DND-41 (cell line): ENCODE data around the gene GALK2.
"Not testable (repeated sequence)": the region's sequence is repeated elsewhere in the genome, so short reads cannot be mapped to it uniquely, and the experiment has no call there.

Experiments
- ATAC-seq: fragments of 200-7000 bp; cut with Tn5 transposase; 3 replicates; pipeline ENCODE4 v1.9.1; 2021; ENCODE audit warnings: low read depth; ENCODE audit not compliant: insufficient read depth
- DNase-seq: peaks from one replicate; pipeline ENCODE4 v3.0.0-alpha.2; 2020
- H2AFZ ChIP-seq: 2 replicates; pipeline ENCODE4 v1.6.0; 2012; ENCODE audit warnings: low read depth, low read length
- H3K27ac ChIP-seq: 2 replicates; pipeline ENCODE4 v1.5.1; 2012; ENCODE audit warnings: low read length, inconsistent platforms
- H3K27me3 ChIP-seq: fragments of 200-600 bp; sonication (generic); 2 replicates; pipeline ENCODE4 v1.6.0; 2012; ENCODE audit warnings: low read length, mild to moderate bottlenecking, inconsistent platforms; ENCODE audit not compliant: insufficient read depth, poor library complexity
- H3K36me3 ChIP-seq: 2 replicates; pipeline ENCODE4 v1.5.1; 2012; ENCODE audit warnings: low read length, inconsistent platforms; ENCODE audit not compliant: insufficient read depth
- H3K4me1 ChIP-seq: 2 replicates; pipeline ENCODE4 v1.5.1; 2012; ENCODE audit warnings: mild to moderate bottlenecking, low read length; ENCODE audit not compliant: insufficient read depth
- H3K4me2 ChIP-seq: 2 replicates; pipeline ENCODE4 v1.6.0; 2012; ENCODE audit warnings: mild to moderate bottlenecking, moderate library complexity, low read length, inconsistent platforms; ENCODE audit not compliant: insufficient read depth
- H3K4me3 ChIP-seq, 2 experiments: fragments of 200-600 bp in 1 of 2; shearing (Covaris generic) in 1 of 2; 2 replicates each; pipeline ENCODE4 v1.5.1; 2012 to 2016; ENCODE audit warnings: inconsistent platforms in 2 of 2, low read length in 2 of 2, mild to moderate bottlenecking in 2 of 2, low read depth in 1 of 2, moderate library complexity in 1 of 2
- H3K79me2 ChIP-seq: 2 replicates; pipeline ENCODE4 v1.6.0; 2012; ENCODE audit warnings: low read length, inconsistent platforms; ENCODE audit not compliant: insufficient read depth
- H3K9ac ChIP-seq: 2 replicates; pipeline ENCODE4 v1.6.0; 2012; ENCODE audit warnings: low read depth, mild to moderate bottlenecking, inconsistent platforms, low read length, moderate library complexity
- H3K9me3 ChIP-seq: 2 replicates; pipeline ENCODE4 v1.5.1; 2012; ENCODE audit warnings: low read length, moderate library complexity, mild to moderate bottlenecking, inconsistent platforms; ENCODE audit not compliant: insufficient read depth, severe bottlenecking
- H4K20me1 ChIP-seq: 2 replicates; pipeline ENCODE4 v1.6.0; 2012; ENCODE audit warnings: low read length; ENCODE audit not compliant: insufficient read depth
- CTCF ChIP-seq: IDR thresholded peaks from 2 replicates; pipeline ENCODE4 v1.5.1; 2012; ENCODE audit warnings: borderline replicate concordance, low read length, moderate library complexity, mild to moderate bottlenecking; ENCODE audit not compliant: poor library complexity, severe bottlenecking; ENCODE audit errors: extremely low read depth
- EZH2 ChIP-seq: IDR thresholded peaks from 3 replicates; pipeline ENCODE4 v1.6.1; 2012; ENCODE audit warnings: borderline replicate concordance, low read depth, mild to moderate bottlenecking, moderate library complexity, low read length, inconsistent platforms; ENCODE audit not compliant: severe bottlenecking

Gene GALK2

GRCh38 chr15:49179433-49180190, 9.6 kb downstream of the GALK2 start:
- Histone ChIP-seq H3K4me1 (no peaks in the 10 kb centered on the region), H4K20me1 (no peaks in the 10 kb centered on the region), H3K4me3 (no peak overlapping the region), H3K9ac (no peak overlapping the region), H3K27ac (no peak overlapping the region), H3K4me2 (no peak overlapping the region), H3K79me2 (peaks cover 19% of the 10 kb centered on the region), H3K36me3 (peaks cover 4% of the 10 kb centered on the region), H3K9me3 (no peaks in the 10 kb centered on the region), H2AFZ (no peak overlapping the region), H3K27me3 (no peaks in the 10 kb centered on the region)
- no peak for TF ChIP-seq EZH2
- TF ChIP-seq CTCF: no peak
- DNase-seq (no peak), ATAC-seq (no peak)

- DNase-seq: no peak
- no peak overlapping the region for H3K9ac ChIP-seq
- no peak overlapping the region for H3K4me2 ChIP-seq
- no peak for ATAC-seq
- no peak overlapping the region for H3K27ac ChIP-seq
- H2AFZ ChIP-seq: no peak overlapping the region
- H3K27me3 ChIP-seq: no peaks in the 10 kb centered on the region
- peaks cover 20% of the 10 kb centered on the region for H3K79me2 ChIP-seq
- peaks cover 4% of the 10 kb centered on the region for H3K36me3 ChIP-seq
- H3K4me1 ChIP-seq: no peaks in the 10 kb centered on the region
- TF ChIP-seq CTCF (no peak), EZH2 (no peak)
- H3K9me3 ChIP-seq: no peaks in the 10 kb centered on the region
- H4K20me1 ChIP-seq: no peaks in the 10 kb centered on the region
- no peak overlapping the region for H3K4me3 ChIP-seq
These were observed 12.1 kb downstream of the GALK2 start for GRCh38 chr15:49182128-49182527.

- H3K79me2 ChIP-seq: peaks cover 29% of the 10 kb centered on the region
These were observed 13.7 kb downstream of the GALK2 start for GRCh38 chr15:49183741-49184140.

GRCh38 chr15:49185473-49185872, 15.4 kb downstream of the GALK2 start:
- Histone ChIP-seq H3K9ac (no peak overlapping the region), H3K36me3 (no peaks in the 10 kb centered on the region)
- ATAC-seq: no peak

More at GRCh38 chr15:49183741-49184140, 13.7 kb downstream of the GALK2 start:
- H3K4me1 ChIP-seq, H3K9ac ChIP-seq, H3K9me3 ChIP-seq, H4K20me1 ChIP-seq, ATAC-seq, H3K4me3 ChIP-seq, H3K4me2 ChIP-seq, H3K27me3 ChIP-seq, H3K36me3 ChIP-seq, H3K27ac ChIP-seq, H2AFZ ChIP-seq, DNase-seq: not testable (repeated sequence)

More at GRCh38 chr15:49185473-49185872, 15.4 kb downstream of the GALK2 start:
- no peak overlapping the region for H3K27ac ChIP-seq
- H3K27me3 ChIP-seq: no peaks in the 10 kb centered on the region
- no peak overlapping the region for H3K4me2 ChIP-seq
- TF ChIP-seq CTCF: no peak
- no peak for TF ChIP-seq EZH2
- H3K4me1 ChIP-seq: no peaks in the 10 kb centered on the region
- H2AFZ ChIP-seq: no peak overlapping the region
- H3K9me3 ChIP-seq: no peaks in the 10 kb centered on the region
- H3K79me2 ChIP-seq: peaks cover 33% of the 10 kb centered on the region
- H3K4me3 ChIP-seq: no peak overlapping the region
- H4K20me1 ChIP-seq: peaks cover 9% of the 10 kb centered on the region
- no peak for DNase-seq
